HG02943 (cell line): Measurements from ENCODE around the gene PLAA.
"Not testable (repeated sequence)": the region's sequence is repeated elsewhere in the genome, so short reads cannot be mapped to it uniquely, and the experiment has no call there.

Experiments used
- ATAC-seq: cut with Tn5 transposase; IDR thresholded peaks from one replicate; pipeline ENCODE4 v1.9.1; 2021; ENCODE audit warnings: mild to moderate bottlenecking, low read depth, moderate library complexity; ENCODE audit not compliant: unreplicated experiment

Gene PLAA

GRCh38 chr9:26937816-26938371 lies 9.1 kb downstream of the PLAA start:
- no peak for ATAC-seq

- ATAC-seq = no peak
Observed at GRCh38 chr9:26935847-26936246, 11.2 kb downstream of the PLAA start.

- no peak for ATAC-seq
Observed at GRCh38 chr9:26928902-26929495, 18.0 kb downstream of the PLAA start.

- ATAC-seq = no peak
Observed at GRCh38 chr9:26925609-26926008, 21.4 kb downstream of the PLAA start.

- ATAC-seq = no peak
Observed at GRCh38 chr9:26919698-26920097, 27.3 kb downstream of the PLAA start.

GRCh38 chr9:26913138-26913668 lies 33.8 kb downstream of the PLAA start:
- ATAC-seq = no peak

- no peak for ATAC-seq
Observed at GRCh38 chr9:26904671-26905070, 42.4 kb downstream of the PLAA start.

- ATAC-seq = no peak
Observed at GRCh38 chr9:26904070-26904469, 43.0 kb downstream of the PLAA start.

GRCh38 chr9:26893030-26893676 lies 53.9 kb downstream of the PLAA start:
- ATAC-seq = no peak

GRCh38 chr9:26892251-26893029 lies 54.6 kb downstream of the PLAA start, which contains the start of gene CAAP1:
TSS of gene CAAP1 (minus strand) at chr9:26892802. CDS start at chr9:26892715, 87 bp downstream.
- peak; percentile 95 for ATAC-seq

- no peak for ATAC-seq
Observed at GRCh38 chr9:26891726-26892125, 55.3 kb downstream of the PLAA start.

- ATAC-seq = no peak
Observed at GRCh38 chr9:26888271-26888670, 58.8 kb downstream of the PLAA start.

GRCh38 chr9:26882154-26882553 lies 64.9 kb downstream of the PLAA start:
- ATAC-seq = no peak

- no peak for ATAC-seq
Observed at GRCh38 chr9:26880262-26880661, 66.8 kb downstream of the PLAA start.

- not testable (repeated sequence) for ATAC-seq
Observed at GRCh38 chr9:26875155-26875554, 71.9 kb downstream of the PLAA start.

- no peak for ATAC-seq
Observed at GRCh38 chr9:26870292-26870691, 76.8 kb downstream of the PLAA start.

- ATAC-seq = no peak
Observed at GRCh38 chr9:26863074-26863473, 84.0 kb downstream of the PLAA start.

- ATAC-seq = no peak
Observed at GRCh38 chr9:26856413-26857032, 90.5 kb downstream of the PLAA start.
